Measurements from ENCODE around the gene NSMCE1. TPM values are rescaled to one million over a fixed set of nuclear protein-coding genes. Genes with fewer than 3 reads are reported as not detected.
A peak's percentile ranks its signal among the peaks of the same experiment; 100 is the strongest.

Gene NSMCE1
- total RNA-seq, 1 donor from 2014 or later = 25.8 TPM

- H3K9me3 Mint-ChIP-seq = peaks cover 3% of the 10 kb centered on the region
- H3K4me3 Mint-ChIP-seq = no peak overlapping the region
- H3K36me3 Mint-ChIP-seq = peaks cover 2% of the 10 kb centered on the region
- no peak for TF ChIP-seq CTCF (IDR thresholded peaks at IDR 0.05; ENCODE audit: unreplicated experiment)
- no peaks in the 10 kb centered on the region for H3K27me3 Mint-ChIP-seq (ENCODE audit: low read depth)
- H3K27ac Mint-ChIP-seq = no peak overlapping the region
- no peak for DNase-seq (ENCODE audit: low spot score in 2 of 2, unreplicated experiment in 2 of 2)
- peaks cover 3% of the 10 kb centered on the region for H3K4me1 Mint-ChIP-seq
Observed at GRCh38 chr16:27272076-27272475, 3.5 kb upstream of the NSMCE1 start.

GRCh38 chr16:27270349-27270748 is 1.8 kb upstream of the NSMCE1 start:
- Mint-ChIP-seq H3K27ac (no peak overlapping the region), H3K27me3 (ENCODE audit: low read depth) (no peaks in the 10 kb centered on the region), H3K4me3 (no peak overlapping the region), H3K9me3 (peaks cover 3% of the 10 kb centered on the region), H3K4me1 (peaks cover 3% of the 10 kb centered on the region), H3K36me3 (peaks cover 2% of the 10 kb centered on the region)
- TF ChIP-seq CTCF (IDR thresholded peaks at IDR 0.05; ENCODE audit: unreplicated experiment) = no peak
- no peak for DNase-seq (ENCODE audit: low spot score in 2 of 2, unreplicated experiment in 2 of 2)

- no peaks in the 10 kb centered on the region for H3K27me3 Mint-ChIP-seq (ENCODE audit: low read depth)
- peaks cover 3% of the 10 kb centered on the region for H3K9me3 Mint-ChIP-seq
- H3K4me1 Mint-ChIP-seq = peaks cover 5% of the 10 kb centered on the region
- peak overlapping the region; percentile 84 for H3K4me3 Mint-ChIP-seq
- no peak overlapping the region for H3K27ac Mint-ChIP-seq
- no peak for TF ChIP-seq CTCF (IDR thresholded peaks at IDR 0.05; ENCODE audit: unreplicated experiment)
- peaks cover 2% of the 10 kb centered on the region for H3K36me3 Mint-ChIP-seq
- DNase-seq (ENCODE audit: low spot score in 2 of 2, unreplicated experiment in 2 of 2) = no peak
Observed at GRCh38 chr16:27269300-27270150, 953 bp upstream of the NSMCE1 start.

GRCh38 chr16:27267037-27267677 is 1.4 kb downstream of the NSMCE1 start:
- Mint-ChIP-seq H3K4me1 (peaks cover 13% of the 10 kb centered on the region), H3K27ac (no peak overlapping the region), H3K9me3 (peaks cover 2% of the 10 kb centered on the region), H3K27me3 (ENCODE audit: low read depth) (no peaks in the 10 kb centered on the region), H3K4me3 (peak overlapping the region; percentile 84), H3K36me3 (peaks cover 2% of the 10 kb centered on the region)
- no peak for DNase-seq (ENCODE audit: low spot score in 2 of 2, unreplicated experiment in 2 of 2)
- TF ChIP-seq CTCF (IDR thresholded peaks at IDR 0.05; ENCODE audit: unreplicated experiment) = no peak

GRCh38 chr16:27265982-27266381 is 2.6 kb downstream of the NSMCE1 start:
- Mint-ChIP-seq H3K4me3 (no peak overlapping the region), H3K4me1 (peaks cover 13% of the 10 kb centered on the region), H3K9me3 (no peaks in the 10 kb centered on the region), H3K36me3 (no peaks in the 10 kb centered on the region), H3K27ac (no peak overlapping the region), H3K27me3 (ENCODE audit: low read depth) (no peaks in the 10 kb centered on the region)
- no peak for DNase-seq (ENCODE audit: low spot score in 2 of 2, unreplicated experiment in 2 of 2)
- TF ChIP-seq CTCF (IDR thresholded peaks at IDR 0.05; ENCODE audit: unreplicated experiment) = no peak

Data from mesothelial cell of epicardium (in vitro differentiated cells).